Stimulated activated CD4-positive, alpha-beta T cell treated with anti-CD3 and anti-CD28 coated beads, Interleukin-2, amount 100 ng/mL, for 24 hours (primary cell): ENCODE results near the gene BANP.
"Not testable (repeated sequence)": the region's sequence is repeated elsewhere in the genome, so short reads cannot be mapped to it uniquely, and the experiment has no call there.

Experiments used
- DNase-seq, 2 donors: peaks; one replicate each; pipeline ENCODE4 v3.0.0-alpha.2; 2020

The BANP gene

DNA sequence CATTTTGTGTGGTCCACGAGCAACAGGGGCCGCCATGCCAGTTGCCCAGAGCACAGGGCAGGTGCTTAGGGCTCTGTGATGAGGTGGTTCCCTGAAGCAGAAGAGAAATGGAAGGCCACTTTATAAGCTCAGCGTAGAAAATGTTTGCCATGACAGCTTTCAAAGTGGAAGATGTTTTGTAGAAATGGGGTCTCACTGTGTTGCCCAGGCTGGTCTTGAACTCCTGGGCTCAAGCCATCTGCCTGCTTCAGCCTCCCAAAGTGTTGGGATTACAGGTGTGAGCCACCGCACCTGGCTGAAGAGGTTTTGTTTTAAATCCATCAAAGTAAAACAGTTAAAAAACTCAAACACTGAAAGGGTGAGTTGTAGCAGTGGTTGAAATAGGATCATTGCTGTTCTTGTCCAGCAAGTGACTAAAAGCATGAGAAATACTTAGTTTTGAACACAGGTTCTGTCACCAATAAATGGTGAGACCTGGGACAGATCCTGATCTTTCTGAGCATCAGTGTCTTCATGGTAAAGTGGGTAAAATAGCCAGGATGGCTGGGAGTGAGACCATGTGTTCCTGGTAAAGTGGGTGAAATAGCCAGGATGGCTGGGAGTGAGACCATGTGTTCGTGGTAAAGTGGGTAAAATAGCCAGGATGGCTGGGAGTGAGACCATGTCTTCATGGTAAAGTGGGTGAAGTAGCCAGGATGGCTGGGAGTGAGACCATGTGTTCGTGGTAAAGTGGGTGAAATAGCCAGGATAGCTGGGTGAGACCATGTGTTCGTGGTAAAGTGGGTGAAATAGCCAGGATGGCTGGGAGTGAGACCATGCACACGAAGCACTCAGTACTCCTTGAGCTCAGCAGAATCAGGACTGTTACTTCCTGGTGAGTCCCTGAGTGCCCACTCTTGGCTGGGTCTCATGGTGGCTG is 46.0 kb downstream of the BANP start:
- DNase-seq: no peak

DNA sequence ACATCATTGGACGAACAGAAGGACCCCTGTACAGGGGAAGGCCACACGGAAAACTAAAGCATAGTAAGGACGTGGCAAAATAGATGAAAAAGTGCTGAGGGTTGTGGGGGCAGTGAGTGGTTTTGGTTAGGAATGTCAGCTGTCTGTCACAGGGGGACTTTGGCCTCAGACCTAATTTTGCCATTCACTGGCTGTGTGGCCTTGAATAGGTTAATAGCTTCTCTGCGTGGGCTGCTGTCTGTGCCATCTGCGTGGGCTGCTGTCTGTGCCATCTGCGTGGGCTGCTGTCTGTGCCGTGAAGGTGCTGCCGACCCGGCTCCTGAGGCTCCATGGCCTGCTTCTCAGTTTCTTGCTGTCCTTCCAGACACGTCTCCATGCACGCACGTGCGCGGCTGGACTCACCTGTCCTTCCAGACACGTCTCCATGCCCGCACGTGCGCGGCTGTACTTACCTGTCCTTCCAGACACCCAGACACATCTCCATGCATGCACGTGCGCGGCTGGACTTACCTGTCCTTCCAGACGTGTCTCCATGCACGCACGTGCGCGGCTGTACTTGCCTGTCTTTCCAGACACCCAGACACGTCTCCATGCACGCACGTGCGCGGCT is 47.1 kb downstream of the BANP start:
- not testable (repeated sequence) for DNase-seq

DNA sequence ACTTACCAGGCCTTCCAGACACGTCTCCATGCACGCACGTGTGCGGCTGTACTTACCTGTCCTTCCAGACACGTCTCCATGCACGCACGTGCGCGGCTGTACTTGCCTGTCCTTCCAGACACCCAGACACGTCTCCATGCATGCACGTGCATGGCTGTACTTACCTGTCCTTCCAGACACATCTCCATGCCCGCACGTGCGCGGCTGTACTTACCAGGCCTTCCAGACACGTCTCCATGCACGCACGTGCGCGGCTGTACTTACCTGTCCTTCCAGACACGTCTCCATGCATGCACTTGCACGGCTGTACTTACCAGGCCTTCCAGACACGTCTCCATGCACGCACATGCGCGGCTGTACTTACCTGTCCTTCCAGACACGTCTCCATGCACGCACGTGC is 47.8 kb downstream of the BANP start:
- not testable (repeated sequence) for DNase-seq

DNA sequence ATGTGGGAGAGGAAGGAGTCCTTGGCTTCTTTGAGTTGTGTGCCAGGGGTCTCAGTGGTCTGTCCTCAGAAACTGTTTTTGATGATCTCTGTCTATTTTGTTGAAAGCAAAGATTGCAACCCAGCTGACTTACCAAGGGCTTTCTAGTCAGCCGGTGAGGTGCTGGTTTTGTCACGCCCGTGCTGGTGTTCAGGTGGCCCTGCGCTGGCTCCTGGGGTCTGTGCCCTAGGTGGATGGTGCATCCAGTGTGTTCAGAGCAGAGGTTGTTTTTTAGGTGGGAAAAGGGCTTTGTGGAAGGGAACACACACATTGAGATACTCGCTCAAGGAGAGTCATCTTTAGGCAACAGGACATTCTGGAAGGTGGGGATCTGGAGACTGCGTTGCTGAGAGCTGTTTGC is 51.0 kb downstream of the BANP start:
- no peak for DNase-seq

DNA sequence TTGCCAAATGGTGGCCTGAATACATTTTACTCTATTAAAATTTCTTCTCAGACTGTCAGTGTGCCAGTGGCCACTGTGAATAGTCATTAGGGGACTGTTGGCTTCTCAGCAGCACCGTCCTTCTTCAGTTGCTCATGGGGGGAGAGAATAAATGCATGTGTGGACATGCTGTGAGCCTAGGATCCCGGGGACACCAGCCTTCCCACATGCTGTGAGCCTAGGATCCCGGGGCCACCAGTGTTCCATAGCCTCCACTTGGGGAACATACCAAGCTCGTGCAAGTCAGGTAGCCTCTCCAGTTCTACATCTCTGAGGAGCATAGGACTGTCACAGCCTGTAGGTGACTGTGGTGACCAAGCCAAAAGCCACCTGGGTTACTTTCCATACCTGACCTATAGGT is 51.5 kb downstream of the BANP start:
- DNase-seq: no peak

DNA sequence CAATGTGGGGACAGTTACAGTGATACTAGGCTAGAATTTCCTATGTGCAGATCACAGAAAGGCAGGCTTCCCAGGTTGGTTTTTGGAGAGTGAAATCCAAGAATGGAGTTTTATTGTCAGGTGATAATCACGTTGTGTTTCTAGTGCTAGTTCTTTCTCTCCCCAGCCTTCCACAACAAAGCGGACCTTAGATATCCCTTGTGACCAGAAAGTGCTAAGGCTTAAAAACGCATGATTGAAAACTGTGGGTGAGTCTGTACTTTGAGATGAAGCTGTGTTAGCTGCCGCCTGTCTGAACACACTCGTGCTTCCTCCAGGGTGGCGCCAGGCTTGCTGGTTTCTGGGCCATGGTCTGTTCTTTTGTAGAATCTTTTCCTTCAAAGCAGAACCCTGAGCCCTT is 52.1 kb downstream of the BANP start:
- DNase-seq: no peak

DNA sequence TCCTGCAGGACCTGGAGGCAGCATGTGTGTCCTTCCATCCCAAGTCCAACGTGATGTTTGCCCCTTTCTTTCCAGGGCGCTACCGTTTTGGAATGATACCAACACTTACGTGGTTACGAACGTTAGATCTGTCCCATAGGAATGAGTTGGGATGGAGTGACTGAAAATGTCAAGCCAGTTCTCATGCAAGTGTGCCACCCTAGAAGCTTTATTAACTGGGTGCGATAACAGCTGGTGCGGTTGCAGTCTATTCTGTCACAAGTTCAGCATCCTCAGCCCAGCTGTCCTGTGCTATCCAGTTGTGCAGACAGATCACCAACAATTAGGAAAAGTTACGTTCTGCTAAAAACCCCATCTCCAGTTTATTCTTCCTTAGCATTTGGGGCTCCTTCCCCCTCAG is 52.5 kb downstream of the BANP start:
- DNase-seq: no peak

DNA sequence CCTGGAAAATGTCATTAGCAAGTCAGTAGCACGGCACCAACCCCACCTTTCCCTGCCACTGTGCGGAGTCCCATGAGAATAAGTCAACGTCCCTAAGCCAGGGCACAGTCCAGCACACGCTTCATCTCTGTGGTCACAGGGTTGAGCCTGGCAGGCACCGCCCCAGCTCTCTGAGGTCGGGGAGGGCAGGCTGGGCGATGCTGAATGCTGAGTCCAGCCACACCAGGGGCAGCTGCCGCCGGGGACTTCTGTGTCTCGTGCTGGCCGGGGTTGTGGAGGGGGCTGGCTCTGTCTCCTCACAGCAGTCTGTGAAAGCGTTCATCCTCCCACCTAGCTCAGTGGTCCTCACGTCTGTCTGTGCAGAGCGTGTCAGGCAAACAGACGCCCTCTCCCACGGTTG is 53.2 kb downstream of the BANP start:
- DNase-seq: no peak

DNA sequence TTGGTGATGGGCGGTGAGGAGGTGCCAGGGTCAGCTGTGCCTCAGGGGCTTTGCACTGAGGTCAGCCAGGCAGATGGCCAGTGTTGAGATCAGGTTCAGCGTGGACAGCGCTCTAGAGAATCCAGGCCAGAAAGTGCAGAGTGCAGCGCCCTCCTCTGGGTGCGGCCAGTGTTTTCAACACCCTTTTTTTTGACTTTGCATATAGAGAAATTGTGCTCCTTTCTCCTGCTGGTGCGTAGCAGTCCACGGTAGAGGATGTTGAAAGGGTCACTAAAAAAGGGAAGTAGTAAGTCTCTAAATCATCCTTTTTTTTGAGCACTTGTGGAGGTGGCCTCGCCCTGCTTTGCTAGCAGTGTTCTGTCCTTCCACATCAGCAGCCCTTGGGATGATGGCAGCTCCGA is 53.9 kb downstream of the BANP start:
- DNase-seq: no peak

DNA sequence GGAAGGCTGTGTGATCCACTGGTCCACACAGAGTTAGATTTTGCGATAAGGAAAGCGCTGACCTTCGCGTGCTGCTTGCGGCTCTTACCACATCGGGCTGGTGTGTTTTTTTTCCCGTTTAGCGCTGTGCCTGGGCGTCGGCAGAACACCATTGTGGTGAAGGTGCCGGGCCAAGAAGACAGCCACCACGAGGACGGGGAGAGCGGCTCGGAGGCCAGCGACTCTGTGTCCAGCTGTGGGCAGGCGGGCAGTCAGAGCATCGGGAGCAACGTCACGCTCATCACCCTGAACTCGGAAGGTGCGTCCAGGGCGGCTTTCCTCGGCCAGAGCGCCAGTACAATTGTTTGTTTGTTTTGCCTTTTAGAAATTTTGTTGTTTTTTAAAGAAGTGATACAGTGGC is 54.7 kb downstream of the BANP start:
- no peak for DNase-seq

DNA sequence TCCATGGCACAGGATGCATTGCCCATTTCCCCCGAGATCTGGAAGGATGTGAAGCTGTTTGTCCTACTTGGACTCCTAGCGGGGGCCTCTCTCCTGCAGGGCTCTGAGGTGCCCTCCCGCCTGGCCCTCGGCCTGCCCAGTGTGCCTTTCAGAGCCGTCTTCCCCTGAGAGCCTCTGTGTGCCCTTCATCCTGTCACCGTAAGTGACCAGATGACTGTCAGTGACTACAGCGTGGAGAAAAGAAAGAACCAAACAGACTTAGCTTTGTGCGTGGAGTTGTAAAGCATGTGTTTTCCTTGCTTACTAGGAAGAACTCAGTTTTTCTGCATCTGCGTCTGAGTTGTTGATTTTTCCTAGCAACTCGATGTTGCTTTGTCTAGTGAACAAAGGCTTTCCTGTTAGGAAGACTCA is 56.1 kb downstream of the BANP start:
- no peak for DNase-seq

DNA sequence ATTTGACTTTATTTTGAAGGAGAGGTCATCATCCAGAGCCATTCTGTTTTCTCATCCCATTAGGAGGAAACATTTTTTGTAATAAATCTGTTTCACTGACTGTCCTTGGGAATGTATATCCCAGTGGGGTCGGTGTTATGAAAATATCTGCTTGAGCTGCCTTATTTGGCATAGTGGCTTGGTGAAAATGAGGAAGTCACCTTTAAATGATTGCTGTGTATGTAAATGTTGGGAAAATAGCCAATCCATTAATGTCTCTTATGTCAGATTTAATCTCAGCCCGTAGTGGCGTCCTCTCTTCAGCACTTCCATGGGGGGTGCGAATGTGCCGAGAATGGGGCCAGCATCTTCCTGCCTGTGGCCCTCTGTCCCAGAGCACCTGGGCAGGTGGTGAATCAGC is 57.6 kb downstream of the BANP start:
- no peak for DNase-seq

DNA sequence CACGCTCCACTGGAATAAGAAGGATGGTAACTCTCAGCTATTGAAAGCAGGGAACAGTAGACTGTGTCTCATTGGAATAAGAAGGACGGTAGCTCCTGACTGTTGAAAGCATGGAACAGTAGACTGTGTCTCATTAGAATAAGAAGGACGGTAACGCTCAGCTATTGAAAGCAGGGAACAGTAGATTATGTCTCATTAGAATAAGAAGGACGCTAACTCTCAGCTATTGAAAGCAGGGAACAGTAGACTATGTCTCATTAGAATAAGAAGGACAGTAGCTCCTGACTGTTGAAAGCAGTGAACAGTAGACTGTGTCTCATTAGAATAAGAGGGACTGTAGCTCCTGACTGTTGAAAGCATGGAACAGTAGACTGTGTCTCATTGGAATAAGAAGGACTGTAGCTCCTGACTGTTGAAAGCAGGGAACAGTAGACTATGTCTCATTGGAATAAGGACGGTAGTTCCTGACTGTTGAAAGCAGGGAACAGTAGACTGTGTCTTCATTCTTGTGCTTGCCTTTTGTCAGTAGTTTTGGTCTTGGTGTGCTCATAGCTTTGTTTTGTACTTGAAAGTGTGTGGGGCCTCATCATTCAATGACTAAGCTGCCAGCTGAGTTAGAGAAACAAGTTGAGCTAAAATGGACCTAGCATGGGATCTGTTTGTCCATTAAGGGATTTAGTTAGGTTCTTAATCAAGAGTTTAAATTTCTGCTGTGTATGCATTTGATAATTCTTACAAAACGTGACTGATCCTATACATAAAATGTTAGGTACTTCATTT is 58.5 kb downstream of the BANP start:
- no peak for DNase-seq

DNA sequence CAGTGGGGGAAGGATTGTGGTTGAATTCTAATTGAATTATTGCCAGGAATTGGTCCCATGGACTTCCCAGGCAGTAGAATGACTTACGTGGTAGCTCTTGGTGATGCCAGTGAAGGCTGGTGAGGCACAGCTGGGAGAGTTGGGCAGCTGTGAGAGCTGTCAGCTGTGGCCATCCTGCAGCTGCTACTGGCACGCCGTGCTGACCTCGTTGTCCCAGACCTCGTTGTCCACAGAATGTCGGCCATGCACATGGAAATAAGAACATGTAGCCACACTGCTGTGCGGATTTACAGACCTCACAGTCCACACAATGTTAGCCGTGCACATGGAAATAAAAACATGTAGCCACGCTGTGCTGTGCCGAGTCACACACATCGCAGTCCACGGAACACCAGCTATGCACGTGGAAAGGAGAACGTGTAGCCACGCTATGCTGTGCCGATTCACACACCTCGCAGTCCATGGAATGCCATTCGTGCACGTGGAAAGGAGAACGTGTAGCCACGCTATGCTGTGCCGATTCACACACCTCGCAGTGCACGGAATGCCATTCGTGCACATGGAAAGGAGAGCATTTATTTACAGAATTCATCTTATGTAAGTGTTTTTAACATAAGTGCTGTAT is 59.2 kb downstream of the BANP start:
- no peak for DNase-seq

DNA sequence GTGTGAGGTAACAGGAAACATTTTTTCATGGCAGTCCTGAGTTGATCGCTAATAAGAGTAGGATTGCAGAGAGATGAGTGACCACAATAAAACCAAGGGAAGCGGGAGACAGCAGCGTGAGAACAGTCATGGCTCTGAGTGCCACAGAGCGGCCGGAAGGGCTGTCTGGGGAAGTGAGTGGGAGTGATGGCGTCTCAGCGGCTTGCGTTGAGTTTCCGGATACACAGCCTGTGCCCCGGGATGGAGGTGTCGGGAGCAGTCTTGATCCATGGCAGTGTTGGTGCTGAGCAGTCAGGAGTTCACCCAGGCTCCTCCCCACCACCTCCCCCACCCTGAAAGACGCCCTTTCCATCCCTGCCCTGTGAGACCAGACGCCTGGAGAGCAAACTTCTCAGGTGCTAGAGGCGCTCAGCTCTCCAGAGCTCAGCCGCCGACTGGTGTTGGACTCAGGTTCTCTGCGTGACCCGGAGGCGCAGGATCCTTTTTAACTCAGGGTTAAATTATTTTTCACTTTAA is 59.8 kb downstream of the BANP start:
- no peak for DNase-seq

DNA sequence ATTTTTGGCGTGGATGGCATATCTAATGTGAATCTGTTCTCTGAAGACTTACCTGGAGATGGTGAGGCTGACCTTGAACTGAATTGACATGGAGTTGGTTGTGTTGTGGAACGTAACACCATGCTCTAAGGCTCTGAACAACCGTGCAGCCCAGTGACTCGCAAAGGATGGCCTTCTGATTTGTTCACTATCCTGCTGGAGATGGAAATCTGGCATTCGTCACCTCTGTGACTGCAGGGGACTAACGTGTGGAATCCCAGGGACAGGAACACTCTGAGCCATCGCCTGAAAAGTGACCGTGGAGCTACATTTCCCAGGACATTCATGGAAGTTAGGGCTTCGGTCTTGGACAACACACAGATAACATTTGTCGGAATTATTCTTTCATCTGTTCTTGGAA is 61.1 kb downstream of the BANP start:
- DNase-seq: no peak

DNA sequence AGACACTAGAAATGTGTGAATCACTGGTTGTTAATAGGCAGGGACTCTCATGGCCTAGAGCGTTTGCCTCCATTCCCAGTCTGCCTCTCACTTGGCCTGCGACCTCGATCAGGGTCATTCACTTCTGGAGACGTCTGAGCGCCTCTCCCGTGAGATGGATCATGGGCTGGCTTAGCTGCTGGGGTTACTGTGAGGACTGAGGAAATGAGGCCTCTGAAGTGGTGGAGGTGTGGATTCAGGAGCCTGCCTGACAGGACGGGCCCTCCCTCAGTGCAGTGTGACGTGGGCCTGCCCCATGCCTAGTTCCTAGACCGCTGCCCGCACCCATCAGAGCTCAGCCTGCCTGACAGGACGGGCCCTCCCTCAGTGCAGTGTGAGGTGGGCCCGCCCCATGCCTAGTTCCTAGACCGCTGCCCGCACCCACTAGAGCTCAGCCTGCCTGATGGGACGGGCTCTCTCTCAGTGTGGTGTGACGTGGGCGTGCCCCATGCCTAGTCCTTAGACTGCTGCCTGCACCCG is 61.9 kb downstream of the BANP start:
- no peak for DNase-seq

DNA sequence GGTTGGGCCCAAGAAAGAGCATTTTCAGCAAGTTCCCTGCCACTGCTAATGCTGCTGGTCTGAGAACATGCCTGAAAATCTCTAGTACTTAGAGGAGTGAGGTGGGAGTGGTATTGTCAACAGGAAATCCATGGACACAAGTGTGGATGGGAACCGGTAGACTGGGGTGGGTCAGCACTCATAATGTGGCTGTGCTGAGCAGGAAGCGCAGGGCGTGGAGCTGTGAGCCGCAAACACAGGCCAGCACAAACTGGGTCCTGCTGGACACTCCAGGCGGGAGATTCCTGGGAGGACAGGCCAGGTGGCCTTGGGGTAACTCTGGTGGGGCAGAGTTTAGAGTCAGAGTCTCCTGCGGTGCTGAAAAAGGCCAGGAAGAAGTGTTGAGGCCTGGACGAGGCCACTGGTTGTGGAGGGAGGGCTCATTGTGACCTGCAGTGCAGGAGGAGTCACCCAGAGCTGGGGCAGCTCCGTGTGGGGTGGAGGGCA is 62.6 kb downstream of the BANP start:
- DNase-seq: no peak

DNA sequence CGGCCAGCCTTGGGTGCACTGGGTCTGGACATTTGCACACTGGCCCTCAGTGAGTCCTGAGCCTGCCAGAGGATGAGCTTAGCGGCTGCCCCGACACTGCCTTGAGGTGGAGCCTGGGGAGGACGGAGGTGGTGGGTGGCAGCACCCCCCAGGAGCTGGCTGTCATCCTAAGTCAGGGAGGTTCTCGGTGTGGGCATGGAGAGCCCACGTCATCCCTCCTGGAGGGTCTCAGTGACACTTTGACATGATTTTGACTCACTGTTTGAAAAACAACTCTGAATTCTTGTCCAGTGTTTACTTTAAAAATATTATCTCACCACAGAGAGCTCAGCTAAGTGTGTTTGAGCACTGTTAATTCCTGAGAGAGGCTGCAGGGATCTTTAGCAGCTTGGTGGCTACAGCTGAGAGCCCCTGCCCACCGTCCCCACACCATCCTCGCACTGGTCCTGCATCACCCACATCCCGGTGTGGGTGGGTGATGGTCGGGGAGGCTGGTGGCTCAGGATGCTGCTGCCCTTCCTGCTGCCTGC is 63.1 kb downstream of the BANP start:
- no peak for DNase-seq

DNA sequence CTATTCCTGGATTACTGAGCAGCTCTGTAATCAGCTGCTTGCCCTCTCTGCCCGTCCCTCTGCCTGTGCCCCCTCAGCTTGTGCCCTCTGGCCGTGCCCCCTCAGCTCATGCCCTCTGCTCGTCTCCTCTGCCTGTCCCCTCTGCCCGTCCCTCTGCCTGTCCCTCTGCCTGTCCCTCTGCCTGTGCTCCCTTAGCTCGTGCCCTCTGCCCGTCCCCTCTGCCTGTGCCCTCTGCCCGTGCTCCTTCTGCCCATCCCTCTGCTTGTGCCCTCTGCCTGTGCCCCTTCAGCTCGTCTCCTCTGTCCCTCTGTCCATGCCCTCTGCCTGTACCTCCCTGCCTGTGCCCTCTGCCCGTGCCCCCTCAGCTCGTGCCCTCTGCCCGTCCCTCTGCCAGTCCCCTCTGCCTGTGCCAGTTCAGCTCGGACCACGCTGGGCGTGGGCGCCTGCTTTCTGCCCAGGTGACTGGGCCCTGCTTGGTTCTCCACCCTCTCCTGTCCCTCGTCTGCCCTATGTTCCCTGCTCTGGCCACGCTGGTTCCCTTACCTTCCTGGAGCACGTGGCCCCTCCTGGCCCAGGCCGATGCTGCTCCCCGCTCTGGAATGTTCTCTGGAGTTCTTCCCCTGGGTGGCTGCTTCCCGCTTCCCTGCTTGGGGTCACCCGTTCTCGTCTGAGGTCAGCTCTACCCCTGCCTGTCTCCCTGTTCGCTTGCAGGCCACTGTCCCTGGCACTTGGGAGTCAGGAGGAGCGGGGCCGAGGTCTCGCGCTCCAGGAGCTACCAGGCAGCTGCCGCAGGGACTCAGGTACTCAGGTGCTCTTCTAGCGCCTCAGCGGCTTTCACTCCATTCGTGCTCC is 63.9 kb downstream of the BANP start:
- no peak for DNase-seq

DNA sequence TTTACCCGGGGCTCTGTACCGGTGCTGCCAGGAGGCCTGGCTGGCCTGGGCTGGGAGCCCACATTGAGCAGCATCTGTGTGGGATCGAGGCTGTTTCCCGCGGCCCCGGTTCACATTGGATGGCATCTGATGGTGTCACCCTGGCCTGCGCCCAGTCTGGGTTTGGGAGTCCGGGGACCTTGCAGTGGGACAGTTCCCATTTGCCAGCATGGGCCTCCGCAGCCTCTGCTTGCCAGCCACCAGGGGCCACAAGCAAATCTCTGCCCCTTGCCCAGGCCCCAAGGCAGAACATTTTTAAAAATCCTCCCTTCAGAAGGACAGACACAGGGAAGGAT is 64.5 kb downstream of the BANP start:
- DNase-seq: no peak

DNA sequence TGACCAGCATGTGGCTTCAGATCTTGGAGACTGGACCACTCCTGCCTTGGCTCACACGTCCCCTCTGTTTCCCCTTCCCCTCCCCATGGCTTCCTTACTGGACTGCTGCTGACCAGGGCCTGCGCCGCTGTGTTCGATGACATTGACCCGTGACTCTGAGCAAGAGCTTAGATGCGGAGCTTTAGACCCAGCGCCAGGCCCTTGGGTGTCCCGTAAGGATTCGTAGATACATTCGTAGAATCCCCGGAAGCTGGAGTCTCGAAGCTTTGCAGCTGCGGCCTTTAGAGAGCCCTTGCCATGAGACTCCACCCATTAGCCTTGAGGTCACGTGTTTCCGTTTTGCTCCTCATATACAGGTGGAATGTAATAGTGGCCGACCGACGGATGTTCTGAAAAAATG is 65.2 kb downstream of the BANP start:
- DNase-seq: not testable (repeated sequence)
